Neural cell (in vitro differentiated cells): ENCODE results near the gene ABL2. TPM values are rescaled to one million over a fixed set of nuclear protein-coding genes. Genes with fewer than 3 reads are reported as not detected.

ENCODE experiments used
- H2AFZ ChIP-seq: fragments of 200-600, 300-800 bp; sonication (generic), shearing (Covaris generic); 2 replicates; pipeline ENCODE4 v1.6.0; 2014; ENCODE audit warnings: low read depth, mild to moderate bottlenecking, antibody characterized with exemption, low read length, moderate library complexity
- H3F3A ChIP-seq: fragments of 200-600 bp; shearing (Covaris generic); 2 replicates; pipeline ENCODE4 v1.6.1; 2016; ENCODE audit warnings: mild to moderate bottlenecking, moderate library complexity, mixed read lengths, antibody characterized with exemption, low read length; ENCODE audit not compliant: insufficient read depth, poor library complexity, severe bottlenecking
- H3K27ac ChIP-seq: fragments of 200-600, 300-800 bp; sonication (generic), shearing (Covaris generic); 2 replicates; pipeline ENCODE4 v1.5.1; 2014; ENCODE audit warnings: mild to moderate bottlenecking, low read length, moderate library complexity
- H3K27me3 ChIP-seq: fragments of 300-800, 200-600 bp; sonication (generic), shearing (Covaris generic); 2 replicates; pipeline ENCODE4 v1.6.0; 2014; ENCODE audit warnings: mild to moderate bottlenecking, low read depth, low read length, moderate library complexity; ENCODE audit not compliant: insufficient read depth
- H3K36me3 ChIP-seq: fragments of 300-800, 200-600 bp; sonication (generic), shearing (Covaris generic); 2 replicates; pipeline ENCODE4 v1.5.1; 2014; ENCODE audit warnings: mild to moderate bottlenecking, antibody characterized with exemption, low read length, moderate library complexity; ENCODE audit not compliant: insufficient read depth
- H3K4me2 ChIP-seq: fragments of 300-800, 200-600 bp; sonication (generic), shearing (Covaris generic); 2 replicates; pipeline ENCODE4 v1.6.0; 2014; ENCODE audit warnings: mild to moderate bottlenecking, low read length
- H3K4me3 ChIP-seq: fragments of 300-800, 200-600 bp; sonication (generic), shearing (Covaris generic); 2 replicates; pipeline ENCODE4 v1.5.1; 2014; ENCODE audit warnings: mild to moderate bottlenecking, low read length, moderate library complexity
- H3K79me2 ChIP-seq: fragments of 200-600 bp; shearing (Covaris generic); replicated peaks from 2 replicates; pipeline ENCODE4 v1.6.0; 2014; ENCODE audit warnings: mild to moderate bottlenecking, low read length, moderate library complexity; ENCODE audit not compliant: insufficient read depth
- H3K9ac ChIP-seq: fragments of 300-800, 200-600 bp; sonication (generic), shearing (Covaris generic); 2 replicates; pipeline ENCODE4 v1.6.1; 2016; ENCODE audit warnings: mild to moderate bottlenecking, low read length, mixed read lengths
- H3K9me2 ChIP-seq: fragments of 200-600 bp; shearing (Covaris generic); 2 replicates; pipeline ENCODE4 v1.6.1; 2016; ENCODE audit warnings: mild to moderate bottlenecking, low read length, mixed read lengths; ENCODE audit not compliant: insufficient read depth
- H3K9me3 ChIP-seq: fragments of 200-600, 300-800 bp; sonication (generic), shearing (Covaris generic); 2 replicates; pipeline ENCODE4 v1.6.1; 2016; ENCODE audit warnings: mild to moderate bottlenecking, mixed run types, low read length, moderate library complexity, mixed read lengths
- H4K20me1 ChIP-seq: fragments of 200-600 bp; shearing (Covaris generic); 2 replicates; pipeline ENCODE4 v1.6.1; 2016; ENCODE audit warnings: mild to moderate bottlenecking, mixed run types; ENCODE audit not compliant: insufficient read depth
- EP300 ChIP-seq: fragments of 450-650 bp; conservative IDR thresholded peaks from 2 replicates; pipeline ENCODE4 v1.6.1; 2014; ENCODE audit warnings: antibody characterized with exemption, mild to moderate bottlenecking, moderate library complexity; ENCODE audit not compliant: poor library complexity, severe bottlenecking
- EZH2 ChIP-seq: fragments of 200-600, 300-800 bp; shearing (Covaris generic), sonication (generic); IDR thresholded peaks from 2 replicates; pipeline ENCODE4 v1.6.1; 2014; ENCODE audit warnings: antibody characterized with exemption, low read length, borderline replicate concordance, mild to moderate bottlenecking; ENCODE audit not compliant: insufficient read depth, poor library complexity, severe bottlenecking
- RAD21 ChIP-seq: fragments of 450-650 bp; conservative IDR thresholded peaks from 2 replicates; pipeline ENCODE4 v1.6.1; 2014; ENCODE audit warnings: antibody characterized with exemption, mild to moderate bottlenecking, moderate library complexity
- SMC3 ChIP-seq: fragments of 450-650 bp; conservative IDR thresholded peaks from 2 replicates; pipeline ENCODE4 v1.6.1; 2014; ENCODE audit warnings: antibody characterized with exemption, mild to moderate bottlenecking, moderate library complexity; ENCODE audit not compliant: poor library complexity
- polyA plus RNA-seq: library from polyadenylated mRNA; depleted of rRNA; stranded (reverse); fragments of >200 nt; gene quantifications from 2 replicates; pipeline ENCODE4 v1.2.3, GENCODE V29; 2014
- TF ChIP-seq, protein P1 (sequence below): IDR thresholded peaks from 2 replicates; pipeline ENCODE4 v1.6.1; 2012; ENCODE audit warnings: borderline replicate concordance
- TF ChIP-seq, protein P2 (sequence below): fragments of 450-650 bp; IDR thresholded peaks from 2 replicates; pipeline ENCODE4 v1.5.1; 2014; ENCODE audit warnings: antibody characterized with exemption, mild to moderate bottlenecking, moderate library complexity; ENCODE audit not compliant: poor library complexity, severe bottlenecking

The ABL2 gene
- polyA plus RNA-seq, 1 donor from 2014 or later: 9.8 TPM

DNA sequence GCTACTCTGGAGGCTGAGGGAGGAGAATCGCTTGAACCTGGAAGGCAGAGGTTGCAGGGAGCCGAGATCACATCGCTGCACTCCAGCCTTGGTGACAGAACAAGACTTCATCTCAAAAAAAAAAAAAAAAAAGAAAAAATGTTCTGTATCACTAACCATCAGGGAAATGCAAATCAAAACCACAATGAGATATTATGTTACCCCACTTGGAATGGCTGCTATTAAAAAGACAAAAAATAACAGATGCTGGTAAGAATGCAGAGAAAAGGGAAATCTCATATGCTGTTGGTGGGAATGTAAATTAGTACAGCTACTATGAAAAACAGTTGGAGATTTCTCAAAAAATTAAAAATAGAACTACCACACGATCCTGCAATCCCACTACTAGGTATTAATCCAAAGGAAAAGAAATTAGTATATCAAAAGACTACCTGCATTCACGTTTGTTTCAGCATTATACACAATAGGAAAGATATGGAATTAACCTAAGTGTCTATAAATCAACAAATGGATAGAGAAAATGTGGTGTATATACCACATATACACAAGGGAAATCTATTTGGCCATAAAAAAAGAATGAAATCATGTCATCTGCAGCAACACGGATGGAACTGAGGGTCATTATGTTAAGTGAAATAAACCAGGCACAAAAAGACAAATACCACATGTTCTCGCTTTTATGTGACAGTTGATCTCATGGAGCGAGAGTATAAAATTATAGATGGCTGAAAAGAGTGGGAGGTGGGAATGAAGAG, 62.6 kb downstream of the ABL2 start:
- Histone ChIP-seq H3K9me2 (no peaks in the 10 kb centered on the region), H3K9me3 (no peaks in the 10 kb centered on the region), H3K79me2 (peaks cover 3% of the 10 kb centered on the region), H3K4me3 (no peak overlapping the region), H2AFZ (no peak overlapping the region), H4K20me1 (no peaks in the 10 kb centered on the region), H3K36me3 (no peaks in the 10 kb centered on the region), H3F3A (no peaks in the 10 kb centered on the region), H3K27ac (no peak overlapping the region), H3K27me3 (no peaks in the 10 kb centered on the region), H3K9ac (no peak overlapping the region), H3K4me2 (no peak overlapping the region)
- TF ChIP-seq EZH2 (no peak), EP300 (no peak), RAD21 (no peak), SMC3 (no peak)
- TF ChIP-seq, protein P1, sequence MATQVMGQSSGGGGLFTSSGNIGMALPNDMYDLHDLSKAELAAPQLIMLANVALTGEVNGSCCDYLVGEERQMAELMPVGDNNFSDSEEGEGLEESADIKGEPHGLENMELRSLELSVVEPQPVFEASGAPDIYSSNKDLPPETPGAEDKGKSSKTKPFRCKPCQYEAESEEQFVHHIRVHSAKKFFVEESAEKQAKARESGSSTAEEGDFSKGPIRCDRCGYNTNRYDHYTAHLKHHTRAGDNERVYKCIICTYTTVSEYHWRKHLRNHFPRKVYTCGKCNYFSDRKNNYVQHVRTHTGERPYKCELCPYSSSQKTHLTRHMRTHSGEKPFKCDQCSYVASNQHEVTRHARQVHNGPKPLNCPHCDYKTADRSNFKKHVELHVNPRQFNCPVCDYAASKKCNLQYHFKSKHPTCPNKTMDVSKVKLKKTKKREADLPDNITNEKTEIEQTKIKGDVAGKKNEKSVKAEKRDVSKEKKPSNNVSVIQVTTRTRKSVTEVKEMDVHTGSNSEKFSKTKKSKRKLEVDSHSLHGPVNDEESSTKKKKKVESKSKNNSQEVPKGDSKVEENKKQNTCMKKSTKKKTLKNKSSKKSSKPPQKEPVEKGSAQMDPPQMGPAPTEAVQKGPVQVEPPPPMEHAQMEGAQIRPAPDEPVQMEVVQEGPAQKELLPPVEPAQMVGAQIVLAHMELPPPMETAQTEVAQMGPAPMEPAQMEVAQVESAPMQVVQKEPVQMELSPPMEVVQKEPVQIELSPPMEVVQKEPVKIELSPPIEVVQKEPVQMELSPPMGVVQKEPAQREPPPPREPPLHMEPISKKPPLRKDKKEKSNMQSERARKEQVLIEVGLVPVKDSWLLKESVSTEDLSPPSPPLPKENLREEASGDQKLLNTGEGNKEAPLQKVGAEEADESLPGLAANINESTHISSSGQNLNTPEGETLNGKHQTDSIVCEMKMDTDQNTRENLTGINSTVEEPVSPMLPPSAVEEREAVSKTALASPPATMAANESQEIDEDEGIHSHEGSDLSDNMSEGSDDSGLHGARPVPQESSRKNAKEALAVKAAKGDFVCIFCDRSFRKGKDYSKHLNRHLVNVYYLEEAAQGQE: no peak
- TF ChIP-seq, protein P2, sequence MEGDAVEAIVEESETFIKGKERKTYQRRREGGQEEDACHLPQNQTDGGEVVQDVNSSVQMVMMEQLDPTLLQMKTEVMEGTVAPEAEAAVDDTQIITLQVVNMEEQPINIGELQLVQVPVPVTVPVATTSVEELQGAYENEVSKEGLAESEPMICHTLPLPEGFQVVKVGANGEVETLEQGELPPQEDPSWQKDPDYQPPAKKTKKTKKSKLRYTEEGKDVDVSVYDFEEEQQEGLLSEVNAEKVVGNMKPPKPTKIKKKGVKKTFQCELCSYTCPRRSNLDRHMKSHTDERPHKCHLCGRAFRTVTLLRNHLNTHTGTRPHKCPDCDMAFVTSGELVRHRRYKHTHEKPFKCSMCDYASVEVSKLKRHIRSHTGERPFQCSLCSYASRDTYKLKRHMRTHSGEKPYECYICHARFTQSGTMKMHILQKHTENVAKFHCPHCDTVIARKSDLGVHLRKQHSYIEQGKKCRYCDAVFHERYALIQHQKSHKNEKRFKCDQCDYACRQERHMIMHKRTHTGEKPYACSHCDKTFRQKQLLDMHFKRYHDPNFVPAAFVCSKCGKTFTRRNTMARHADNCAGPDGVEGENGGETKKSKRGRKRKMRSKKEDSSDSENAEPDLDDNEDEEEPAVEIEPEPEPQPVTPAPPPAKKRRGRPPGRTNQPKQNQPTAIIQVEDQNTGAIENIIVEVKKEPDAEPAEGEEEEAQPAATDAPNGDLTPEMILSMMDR: no peak

DNA sequence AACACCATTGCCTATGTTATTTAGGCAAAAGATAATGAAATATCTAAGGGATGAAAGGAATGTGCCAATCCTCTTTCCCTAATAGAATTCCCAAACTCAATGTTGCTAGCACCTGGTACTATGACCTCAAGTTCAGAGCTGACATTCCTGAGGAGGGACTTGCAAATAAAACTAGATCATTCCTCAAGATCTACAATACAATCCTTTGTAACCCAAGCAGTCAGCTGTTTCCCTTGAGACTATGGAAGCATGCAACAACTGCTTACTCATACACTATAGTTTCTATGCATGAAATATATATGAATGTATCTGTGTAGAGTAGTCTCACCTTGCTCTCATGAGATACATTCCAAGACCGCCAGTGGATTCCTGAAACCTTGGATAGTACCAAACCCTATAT, 65.0 kb downstream of the ABL2 start:
- Histone ChIP-seq H3K79me2 (peaks cover 6% of the 10 kb centered on the region), H2AFZ (no peak overlapping the region), H4K20me1 (no peaks in the 10 kb centered on the region), H3K36me3 (no peaks in the 10 kb centered on the region), H3F3A (no peaks in the 10 kb centered on the region), H3K4me2 (no peak overlapping the region), H3K27me3 (no peaks in the 10 kb centered on the region), H3K9me2 (no peaks in the 10 kb centered on the region), H3K27ac (no peak overlapping the region), H3K9ac (no peak overlapping the region), H3K9me3 (no peaks in the 10 kb centered on the region), H3K4me3 (no peak overlapping the region)
- TF ChIP-seq, protein P1: no peak
